Measurements from ENCODE around the gene CD2AP. TPM values are rescaled to one million over a fixed set of nuclear protein-coding genes. Genes with fewer than 3 reads are reported as not detected.

The CD2AP gene
- total and polyA plus RNA-seq, 9 donors = 6.9 to 40.7 (median 15.5) TPM

- 60 to 66% (median 65%) methylated on average over 1 of the region's 1 CpG for WGBS, 3 donors
- H3K27me3 ChIP-seq = no peaks in the 10 kb centered on the region
- no peak overlapping the region for H3K27ac ChIP-seq
- H3K36me3 ChIP-seq = no peaks in the 10 kb centered on the region
- intact Hi-C loops (cut with DNase I) = no loop called here
- TF ChIP-seq POLR2A (IDR thresholded peaks at IDR 0.05) = no peak
- no peak for TF ChIP-seq EP300 (IDR thresholded peaks at IDR 0.05)
- no peak for TF ChIP-seq CTCF (IDR thresholded peaks at IDR 0.05)
- DNase-seq = no peak
- H3K4me1 ChIP-seq (ENCODE audit: insufficient read depth) = no peaks in the 10 kb centered on the region
- H3K4me3 ChIP-seq = no peak overlapping the region
- no peaks in the 10 kb centered on the region for H3K9me3 ChIP-seq
Observed at GRCh38 chr6:47671777-47672176, 194.2 kb downstream of the CD2AP start.

GRCh38 chr6:47672816-47673215 lies 195.2 kb downstream of the CD2AP start:
- DNase-seq = no peak
- intact Hi-C loops (cut with DNase I) = no loop called here
- Histone ChIP-seq H3K4me3 (no peak overlapping the region), H3K27me3 (no peaks in the 10 kb centered on the region), H3K9me3 (no peaks in the 10 kb centered on the region), H3K4me1 (ENCODE audit: insufficient read depth) (no peaks in the 10 kb centered on the region), H3K36me3 (no peaks in the 10 kb centered on the region), H3K27ac (no peak overlapping the region)
- WGBS, 3 donors = 76 to 89% (median 85%) methylated on average over 1 of the region's 1 CpG
- no peak for TF ChIP-seq POLR2A (IDR thresholded peaks at IDR 0.05)
- TF ChIP-seq EP300 (IDR thresholded peaks at IDR 0.05) = no peak
- no peak for TF ChIP-seq CTCF (IDR thresholded peaks at IDR 0.05)

- Histone ChIP-seq H3K4me3 (no peak overlapping the region), H3K27me3 (no peaks in the 10 kb centered on the region), H3K4me1 (ENCODE audit: insufficient read depth) (no peaks in the 10 kb centered on the region), H3K27ac (no peak overlapping the region), H3K9me3 (no peaks in the 10 kb centered on the region), H3K36me3 (no peaks in the 10 kb centered on the region)
- TF ChIP-seq CTCF (IDR thresholded peaks at IDR 0.05) (no peak), POLR2A (IDR thresholded peaks at IDR 0.05) (no peak), EP300 (IDR thresholded peaks at IDR 0.05) (no peak)
- intact Hi-C loops (cut with DNase I) = no loop called here
- DNase-seq = no peak
- WGBS, 3 donors = 89 to 92% (median 89%) methylated on average over 3 of the region's 3 CpGs
Observed at GRCh38 chr6:47674673-47675072, 197.1 kb downstream of the CD2AP start.

Small RNAs within 50 kb of the gene (small RNA-seq; reads per million reads assigned to genes)
- not detected for gene RF00019

Other genes with a start within 250 kb of the CD2AP start
- 10 to 100 TPM in 6 of 7 donors, 1 to 10 TPM in 1; 4.9 to 15.1 (median 13.5) TPM for gene TNFRSF21, start 167.9 kb upstream of the CD2AP start, total RNA-seq
- 10 to 100 TPM in 1 of 2 donors, 1 to 10 TPM in 1; 6.9 to 18.3 TPM for gene TNFRSF21, start 167.9 kb upstream of the CD2AP start, polyA plus RNA-seq
- under 1 TPM in 5 of 7 donors, not detected in 2; 0.13 to 0.48 (median 0.27) TPM for gene ADGRF4, start 220.8 kb downstream of the CD2AP start, total RNA-seq
- 1 to 10 TPM in 1 of 2 donors, under 1 TPM in 1; 0.11 to 1.3 TPM for gene ADGRF4, start 220.8 kb downstream of the CD2AP start, polyA plus RNA-seq